A549 treated with RU486 at 1 μM for 4 hours (cell line): ENCODE results near the gene LRRC43. TPM values are rescaled to one million over a fixed set of nuclear protein-coding genes. Genes with fewer than 3 reads are reported as not detected.

Experiments used
- total RNA-seq: library from RNA; stranded (reverse); fragments of 200-300 nt; extraction: Qiagen RNA extraction; gene quantifications from 5 replicates; pipeline ENCODE4 v1.2.3, GENCODE V29; 2022; ENCODE audit warnings: low read depth

Gene LRRC43, protein sequence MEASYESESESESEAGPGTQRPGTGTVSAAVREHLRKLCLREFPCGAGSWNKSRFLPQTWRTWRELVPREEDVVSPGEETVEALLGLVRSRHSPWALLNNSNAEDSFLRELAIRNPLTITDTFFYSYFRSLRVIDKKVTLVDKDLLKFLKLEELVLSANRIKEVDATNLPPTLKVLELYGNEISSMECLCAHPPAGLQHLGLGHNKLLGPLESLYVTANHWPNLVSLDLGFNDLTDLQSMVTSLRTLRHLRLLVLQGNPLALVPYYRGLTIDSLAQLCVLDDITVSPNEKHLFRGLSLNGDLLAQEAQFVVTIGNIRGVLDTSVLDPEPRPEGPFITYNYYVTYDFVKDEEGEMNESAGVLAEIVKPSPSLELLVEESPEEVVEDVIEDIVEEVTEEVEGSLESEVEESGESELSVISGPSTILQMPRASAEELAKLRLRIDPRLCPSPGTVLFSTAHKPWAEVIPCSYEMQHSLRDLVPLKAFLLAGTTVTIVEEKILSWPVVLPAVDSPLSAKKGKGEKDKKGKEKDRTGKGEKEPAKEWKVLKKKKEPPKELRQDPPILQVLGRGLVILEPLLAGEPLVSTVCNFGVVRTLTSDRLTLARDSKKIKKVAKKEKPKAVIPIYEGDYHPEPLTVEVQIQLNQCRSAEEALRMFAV
- 0.10 to 0.27 TPM (median 0.14 TPM) in 3 of 5 replicates, not detected in the others for total RNA-seq

GRCh38 chr12:122182887-122183587, at the start of gene LRRC43:
Gene LRRC43 (plus strand): TSS chr12:122183123. CDS start chr12:122183145, 22 bp downstream.

DNA sequence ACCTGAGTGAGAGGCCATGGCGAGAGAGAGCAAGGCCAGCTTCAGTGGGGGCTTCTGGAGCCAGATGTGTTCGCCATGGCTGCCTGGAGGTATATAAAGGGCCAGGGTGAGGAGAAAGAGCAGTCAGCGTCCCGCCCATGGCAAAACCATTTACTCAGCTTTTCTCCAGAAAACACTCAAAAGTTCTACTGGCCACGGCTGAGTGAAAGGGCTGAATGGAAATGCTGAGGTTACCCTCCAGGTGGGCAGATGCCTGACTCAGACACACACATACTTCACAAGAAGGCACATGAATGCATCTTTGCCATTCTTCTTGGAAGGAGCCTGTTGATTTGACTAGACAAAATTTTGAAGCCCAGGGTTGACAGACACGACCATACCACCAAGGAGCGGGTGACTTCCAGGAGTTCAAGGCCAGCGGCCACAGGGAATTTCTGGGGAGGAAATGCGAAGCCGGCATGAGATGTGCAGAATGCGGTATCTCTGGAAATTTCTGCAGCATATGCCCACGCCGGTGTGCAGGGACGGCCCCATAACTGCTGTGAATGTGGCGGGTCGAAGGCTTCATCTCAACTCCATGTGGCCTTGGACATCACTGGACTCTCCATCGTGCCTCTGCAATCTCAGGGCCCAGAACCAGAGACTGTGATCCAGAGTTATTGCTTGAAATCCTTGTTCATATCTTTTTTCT, 8.6 kb upstream of the LRRC43 start, which contains the start of gene IL31:
Gene IL31, minus strand, starts transcription at position 67 of the 691 bp plus-strand sequence. Its CDS starts 49 bp downstream, at position 18.

DNA sequence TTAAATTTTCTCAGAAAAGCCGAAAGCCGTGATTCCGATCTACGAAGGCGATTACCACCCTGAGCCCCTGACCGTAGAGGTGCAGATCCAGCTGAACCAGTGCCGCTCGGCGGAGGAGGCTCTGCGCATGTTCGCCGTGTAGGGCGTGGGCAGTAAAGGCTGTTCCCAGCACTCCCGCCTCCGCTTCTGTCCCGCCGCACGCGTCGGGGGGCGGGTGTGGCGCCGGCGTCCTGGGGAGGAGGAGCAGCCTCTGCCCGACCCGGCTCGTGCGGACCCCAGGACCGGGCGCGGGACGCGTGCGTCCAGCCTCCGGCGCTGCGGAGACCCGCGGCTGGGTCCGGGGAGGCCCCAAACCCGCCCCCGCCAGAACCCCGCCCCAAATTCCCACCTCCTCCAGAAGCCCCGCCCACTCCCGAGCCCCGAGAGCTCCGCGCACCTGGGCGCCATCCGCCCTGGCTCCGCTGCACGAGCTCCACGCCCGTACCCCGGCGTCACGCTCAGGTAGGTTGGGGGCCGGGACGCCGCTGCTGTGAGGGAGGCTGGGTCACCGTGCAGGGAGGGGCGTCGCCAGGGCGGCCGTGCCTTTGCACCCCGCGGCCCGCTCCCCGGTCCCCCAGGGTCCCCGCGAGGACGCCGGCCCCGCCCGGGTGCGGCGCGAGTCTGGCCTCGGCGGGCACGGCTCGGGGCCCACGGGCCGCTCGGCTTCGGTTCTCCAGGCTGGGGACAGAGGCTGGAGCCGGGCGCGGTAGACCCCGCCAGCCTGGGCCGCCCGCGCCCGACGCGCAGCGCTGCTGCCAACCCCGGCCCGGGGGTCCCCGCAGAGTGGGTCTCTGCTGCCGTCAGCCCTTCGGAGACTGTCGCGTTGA, 20.6 kb downstream of the LRRC43 start, which contains the start of gene B3GNT4:
Gene B3GNT4, plus strand, starts transcription at position 409 of the 866 bp plus-strand sequence. CDS start 910 bp downstream, outside the sequence.

DNA sequence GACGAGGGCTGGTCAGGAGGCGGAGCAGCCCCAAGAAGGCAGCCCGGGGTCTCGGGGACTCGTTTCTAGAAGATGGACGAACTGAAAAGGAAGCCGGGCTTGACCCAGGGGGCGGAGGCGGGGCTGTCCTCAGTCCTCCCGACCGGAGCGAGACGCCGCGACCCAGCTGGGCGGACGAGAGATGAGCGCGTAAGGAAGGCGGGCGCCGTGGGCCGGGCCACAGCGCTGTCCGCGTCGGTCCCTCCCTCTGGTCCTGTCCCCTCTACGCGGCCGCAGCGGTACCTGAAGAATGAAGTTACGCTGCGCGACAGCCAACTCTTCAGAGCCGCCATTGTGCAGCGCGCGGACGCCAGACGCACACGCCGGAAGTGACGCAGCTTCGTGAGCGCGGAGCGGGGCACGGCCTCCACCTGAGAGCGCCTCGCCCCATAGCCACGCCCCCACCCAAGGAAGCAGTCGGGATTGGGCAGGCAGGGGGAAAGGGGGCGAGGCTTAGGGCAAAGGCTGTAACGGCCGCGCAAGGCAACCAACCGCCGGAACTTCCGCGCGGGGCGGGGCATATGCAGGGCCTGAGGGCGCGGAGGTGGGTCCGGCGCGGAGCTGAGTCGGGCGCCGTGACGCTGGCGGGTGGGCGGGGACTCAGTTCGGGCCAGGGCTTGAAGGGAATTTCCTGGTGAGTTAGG, 42.9 kb downstream of the LRRC43 start, which contains the start of gene DIABLO:
Gene DIABLO, minus strand, starts transcription at position 370 of the 683 bp plus-strand sequence. Its CDS starts 38 bp downstream, at position 332.

Other genes starting within 250 kb of the LRRC43 start
- gene BCL7A, start 161.2 kb upstream of the LRRC43 start, total RNA-seq, result 9.3 to 13.5 TPM (median 12.8 TPM) in 5 replicates
- gene MLXIP, start 104.4 kb upstream of the LRRC43 start, total RNA-seq, result 22.7 to 34.2 TPM (median 27.3 TPM) in 5 replicates
- gene IL31, start 8.9 kb upstream of the LRRC43 start, total RNA-seq, result not detected in 5 replicates
- gene B3GNT4, start 20.6 kb downstream of the LRRC43 start, total RNA-seq, result 0.21 to 0.80 TPM (median 0.53 TPM) in 5 replicates
- gene DIABLO, start 42.9 kb downstream of the LRRC43 start, total RNA-seq, result 69.3 to 78.3 TPM (median 74.1 TPM) in 5 replicates
- 17.5 to 20.6 TPM (median 19.6 TPM) in 5 replicates for gene VPS33A, start 83.4 kb downstream of the LRRC43 start, total RNA-seq
- gene CLIP1, start 239.5 kb downstream of the LRRC43 start, total RNA-seq, result 40.3 to 58.9 TPM (median 45.6 TPM) in 5 replicates